ENCODE data around the gene UPF2.

- TF ChIP-seq POLR2AphosphoS5 (IDR thresholded peaks at IDR 0.05; ENCODE audit: low read depth, low read length) (no peak), POLR2A (IDR thresholded peaks at IDR 0.05; ENCODE audit: low read depth, low read length) (no peak)
Observed at GRCh38 chr10:11961771-11962170, 80.8 kb downstream of the UPF2 start.

All from GM12892 (cell line).